ENCODE measurements around the gene SULT1A3. TPM values are rescaled to one million over a fixed set of nuclear protein-coding genes. Genes with fewer than 3 reads are reported as not detected.

Gene SULT1A3
- total and polyA plus RNA-seq, 12 donors: 0.59 to 35.0 (median 6.7) TPM

DNA sequence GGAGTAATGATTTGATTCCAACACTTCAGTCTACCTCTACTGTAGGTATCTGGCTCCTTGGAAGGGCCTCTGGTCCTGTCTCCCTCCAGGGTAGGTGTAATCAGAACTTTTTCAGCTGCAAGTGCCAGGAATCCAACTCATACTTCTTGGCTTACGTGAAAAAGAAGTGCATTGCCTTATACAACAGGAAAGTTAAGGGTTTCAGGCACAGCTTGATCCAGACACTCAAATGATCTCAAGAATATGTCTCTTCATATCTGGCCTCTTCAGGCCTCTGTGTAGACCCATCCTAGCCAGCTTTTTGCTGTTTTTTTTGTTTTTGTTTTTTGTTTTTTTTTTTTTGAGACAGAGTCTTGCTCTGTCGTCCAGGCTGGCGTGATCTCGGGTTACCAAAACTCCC lies 19.9 kb upstream of the SULT1A3 start:
- 91 to 97% methylated on average over 4 of the region's 4 CpGs for WGBS, 2 donors
- TF ChIP-seq, protein P1, sequence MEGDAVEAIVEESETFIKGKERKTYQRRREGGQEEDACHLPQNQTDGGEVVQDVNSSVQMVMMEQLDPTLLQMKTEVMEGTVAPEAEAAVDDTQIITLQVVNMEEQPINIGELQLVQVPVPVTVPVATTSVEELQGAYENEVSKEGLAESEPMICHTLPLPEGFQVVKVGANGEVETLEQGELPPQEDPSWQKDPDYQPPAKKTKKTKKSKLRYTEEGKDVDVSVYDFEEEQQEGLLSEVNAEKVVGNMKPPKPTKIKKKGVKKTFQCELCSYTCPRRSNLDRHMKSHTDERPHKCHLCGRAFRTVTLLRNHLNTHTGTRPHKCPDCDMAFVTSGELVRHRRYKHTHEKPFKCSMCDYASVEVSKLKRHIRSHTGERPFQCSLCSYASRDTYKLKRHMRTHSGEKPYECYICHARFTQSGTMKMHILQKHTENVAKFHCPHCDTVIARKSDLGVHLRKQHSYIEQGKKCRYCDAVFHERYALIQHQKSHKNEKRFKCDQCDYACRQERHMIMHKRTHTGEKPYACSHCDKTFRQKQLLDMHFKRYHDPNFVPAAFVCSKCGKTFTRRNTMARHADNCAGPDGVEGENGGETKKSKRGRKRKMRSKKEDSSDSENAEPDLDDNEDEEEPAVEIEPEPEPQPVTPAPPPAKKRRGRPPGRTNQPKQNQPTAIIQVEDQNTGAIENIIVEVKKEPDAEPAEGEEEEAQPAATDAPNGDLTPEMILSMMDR (IDR thresholded peaks at IDR 0.05): no peak
- no peak for DNase-seq

DNA sequence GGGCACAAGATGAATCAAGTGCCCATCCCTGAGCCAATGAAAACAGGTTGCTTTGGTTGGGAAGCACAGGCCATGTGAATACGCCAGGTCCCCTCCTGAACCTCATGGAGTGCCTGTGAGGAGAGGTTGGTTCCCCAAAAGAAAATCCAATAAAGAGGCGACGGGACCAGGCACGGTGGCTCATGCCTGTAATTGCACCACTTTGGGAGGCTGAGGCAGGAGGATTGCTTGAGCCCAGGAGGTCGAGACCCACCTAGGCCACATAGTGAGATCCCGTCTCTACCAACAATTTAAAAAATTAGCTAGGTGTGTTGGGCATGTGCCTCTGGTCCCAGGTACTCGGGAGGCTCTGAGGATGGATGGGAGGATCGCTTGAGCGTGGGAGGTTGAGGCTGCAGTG lies 19.1 kb upstream of the SULT1A3 start:
- intact Hi-C loops (cut with DNase I): no loop called here
- no peak for DNase-seq

More for the DNA sequence above, 19.9 kb upstream of the SULT1A3 start:
- H3K27me3 ChIP-seq: no peaks in the 10 kb centered on the region
- no peaks in the 10 kb centered on the region for H3K9me3 ChIP-seq
- peaks cover 0 to 17% (median 6%) of the 10 kb centered on the region in 9 donors for H3K4me1 ChIP-seq
- H3K36me3 ChIP-seq: no peaks in the 10 kb centered on the region
- intact Hi-C loops (cut with DNase I): no loop called here
- ATAC-seq: no peak
- H3K27ac ChIP-seq: no peak overlapping the region
- H3K4me3 ChIP-seq: no peak overlapping the region

DNA sequence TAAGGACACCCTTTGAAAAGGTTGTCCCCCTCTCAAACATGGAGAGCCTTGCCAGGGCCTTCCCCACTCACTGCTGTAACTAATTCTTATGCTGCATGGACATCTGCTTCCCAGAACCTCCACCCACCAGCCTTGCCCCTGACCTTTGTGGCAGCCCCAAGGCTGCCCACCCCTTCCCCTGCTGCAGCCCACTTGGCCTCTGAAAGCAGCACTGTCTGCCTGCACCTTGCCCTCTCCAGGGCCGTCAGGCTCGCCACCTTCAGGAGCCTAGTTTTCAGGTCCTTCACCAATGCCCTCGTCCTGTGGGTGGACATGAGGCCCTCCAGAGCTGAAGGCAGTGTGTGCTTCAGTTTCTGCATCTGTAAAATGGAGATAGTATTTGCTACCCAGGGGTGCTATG lies 18.3 kb upstream of the SULT1A3 start:
- TF ChIP-seq, protein P1 (IDR thresholded peaks at IDR 0.05): no peak
- Histone ChIP-seq H3K4me3 (no peak overlapping the region), H3K36me3 (peaks cover 0 to 9% (median 0%) of the 10 kb centered on the region in 9 donors), H3K27me3 (no peaks in the 10 kb centered on the region), H3K27ac (no peak overlapping the region), H3K9me3 (no peaks in the 10 kb centered on the region), H3K4me1 (peaks cover 0 to 31% (median 10%) of the 10 kb centered on the region in 9 donors)
- 75 to 82% methylated on average over 3 of the region's 3 CpGs for WGBS, 2 donors
- ATAC-seq: no peak
- no peak for DNase-seq
- intact Hi-C loops (cut with DNase I): no loop called here

More for the DNA sequence above, 19.1 kb upstream of the SULT1A3 start:
- Histone ChIP-seq H3K27ac (no peak overlapping the region), H3K4me1 (peaks cover 0 to 23% (median 10%) of the 10 kb centered on the region in 9 donors), H3K36me3 (peaks cover 0 to 4% (median 0%) of the 10 kb centered on the region in 9 donors), H3K9me3 (no peaks in the 10 kb centered on the region), H3K4me3 (no peak overlapping the region), H3K27me3 (no peaks in the 10 kb centered on the region)
- no peak for ATAC-seq
- TF ChIP-seq, protein P1 (IDR thresholded peaks at IDR 0.05): no peak
- WGBS, 2 donors: 93 to 97% methylated on average over 9 of the region's 9 CpGs

DNA sequence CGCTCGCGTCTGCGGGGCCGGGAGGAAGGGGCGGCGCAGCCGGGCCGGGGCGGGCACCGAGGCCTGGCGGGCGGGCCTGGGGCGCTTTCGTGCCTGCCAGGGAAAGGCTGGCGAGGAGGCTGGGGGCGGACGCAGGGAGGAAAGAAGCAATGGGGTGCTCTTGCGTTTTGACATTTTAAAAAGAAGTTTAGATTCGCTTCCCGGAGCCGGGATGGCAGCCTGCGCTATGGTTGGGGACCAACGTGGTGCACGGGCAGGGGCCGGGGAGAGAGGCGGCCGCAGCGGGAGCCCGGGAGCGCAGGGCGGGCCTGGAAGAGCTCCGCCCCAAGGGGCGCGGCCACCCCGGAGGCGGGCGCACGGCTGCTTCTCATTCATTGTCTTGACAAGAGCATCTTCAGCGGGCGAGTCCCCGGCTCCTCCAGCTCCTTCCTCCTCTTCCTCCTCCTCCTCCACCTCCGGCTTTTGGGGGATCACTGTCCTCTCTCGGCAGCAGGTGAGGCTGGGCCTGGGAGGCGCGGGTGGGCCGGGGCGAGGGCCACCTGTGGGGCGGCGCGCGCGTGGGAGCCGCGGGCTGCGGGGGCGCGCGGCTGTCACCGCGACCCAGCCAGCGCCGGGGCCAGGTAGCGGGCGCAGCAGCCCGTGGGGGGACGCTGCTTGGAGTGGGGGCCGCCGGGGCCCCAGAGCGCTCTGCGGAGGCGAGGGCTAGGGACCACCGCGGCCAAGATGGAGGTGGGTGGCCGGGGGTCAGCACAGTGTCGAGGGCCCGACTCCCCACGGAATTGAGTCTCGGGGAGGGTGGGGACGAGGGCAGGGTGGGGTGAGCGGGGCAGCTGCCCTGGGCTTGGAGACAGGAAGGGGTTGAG lies 15.6 kb upstream of the SULT1A3 start, which contains the start of gene CORO1A:
CORO1A (plus strand) TSS at position 370 of the 863 bp plus-strand sequence. CDS start 1,608 bp downstream, outside the sequence.
- intact Hi-C loops (cut with DNase I): no loop called here
- TF ChIP-seq, protein P1 (IDR thresholded peaks at IDR 0.05): peak in 1 of 9 donors; percentile 8
- peaks cover 0 to 51% (median 10%) of the 10 kb centered on the region in 9 donors for H3K4me1 ChIP-seq
- DNase-seq (peak; percentile 81 to 88), ATAC-seq (peak; percentile 77 to 91 (median 86))
- WGBS, 2 donors: 1% methylated on average over 64 to 81 of the region's 81 CpGs
- H3K27me3 ChIP-seq: no peaks in the 10 kb centered on the region
- peak within 1 kb of the TSS in 9 of 10 donors; percentile 54 to 96 (median 68) for H3K27ac ChIP-seq
- no peaks in the 10 kb centered on the region for H3K9me3 ChIP-seq
- peak within 1 kb of the TSS; percentile 32 to 85 (median 66) for H3K4me3 ChIP-seq
- peaks cover 0 to 31% (median 0%) of the 10 kb centered on the region in 9 donors for H3K36me3 ChIP-seq
